GM23338 (cell line): ENCODE results near the gene SORCS2. TPM values are rescaled to one million over a fixed set of nuclear protein-coding genes. Genes with fewer than 3 reads are reported as not detected.

Experiments used
- ATAC-seq: fragments of 200-7000 bp; cut with Tn5 transposase; 3 replicates; pipeline ENCODE4 v1.9.1; 2020
- DNase-seq: peaks from one replicate; pipeline ENCODE4 v3.0.0-alpha.2; 2015; ENCODE audit warnings: low spot score
- H2AFZ ChIP-seq: fragments of 200-600 bp; sonication (generic); 2 replicates; pipeline ENCODE4 v1.8.0; 2016; ENCODE audit warnings: antibody characterized with exemption, mild to moderate bottlenecking, moderate library complexity
- H3F3A ChIP-seq: fragments of 200-600 bp; sonication (generic); replicated peaks from 2 replicates; pipeline ENCODE4 v1.8.0; 2017; ENCODE audit warnings: antibody characterized with exemption, mixed run types, low read depth
- H3K27ac ChIP-seq: fragments of 200-600 bp; sonication (generic); 2 replicates; pipeline ENCODE4 v1.6.1; 2016; ENCODE audit warnings: low read depth
- H3K27me3 ChIP-seq: fragments of 200-600 bp; sonication (generic); 2 replicates; pipeline ENCODE4 v1.8.0; 2016; ENCODE audit warnings: mild to moderate bottlenecking, mixed run types, moderate library complexity; ENCODE audit not compliant: insufficient read depth
- H3K36me3 ChIP-seq: fragments of 200-600 bp; sonication (generic); 2 replicates; pipeline ENCODE4 v1.8.0; 2016; ENCODE audit warnings: mild to moderate bottlenecking; ENCODE audit not compliant: insufficient read depth
- H3K4me1 ChIP-seq: fragments of 200-600 bp; sonication (generic); 2 replicates; pipeline ENCODE4 v1.8.0; 2016; ENCODE audit warnings: mild to moderate bottlenecking, moderate library complexity; ENCODE audit not compliant: insufficient read depth
- H3K4me2 ChIP-seq: fragments of 200-600 bp; sonication (generic); 2 replicates; pipeline ENCODE4 v1.7.1; 2017; ENCODE audit warnings: mixed run types
- H3K4me3 ChIP-seq: fragments of 200-600 bp; sonication (generic); 2 replicates; pipeline ENCODE4 v1.6.1; 2016; ENCODE audit warnings: mixed run types
- H3K79me2 ChIP-seq: fragments of 200-600 bp; sonication (generic); replicated peaks from 2 replicates; pipeline ENCODE4 v1.8.0; 2017; ENCODE audit warnings: mild to moderate bottlenecking; ENCODE audit not compliant: insufficient read depth
- H3K9me2 ChIP-seq: fragments of 200-600 bp; sonication (generic); 2 replicates; pipeline ENCODE4 v1.8.0; 2017; ENCODE audit not compliant: insufficient read depth
- H4K20me1 ChIP-seq: fragments of 200-600 bp; sonication (generic); replicated peaks from 2 replicates; pipeline ENCODE4 v1.8.0; 2017; ENCODE audit warnings: mild to moderate bottlenecking; ENCODE audit not compliant: insufficient read depth
- H3K27ac Mint-ChIP-seq: 2 replicates; pipeline ENCODE4 v1.8.0; 2020; ENCODE audit warnings: inconsistent platforms, mild to moderate bottlenecking, moderate library complexity, mixed read lengths
- H3K27me3 Mint-ChIP-seq: 3 replicates; pipeline ENCODE4 v1.8.0; 2022; ENCODE audit warnings: low read depth, mild to moderate bottlenecking, moderate library complexity, mixed read lengths, inconsistent platforms; ENCODE audit not compliant: insufficient read depth, poor library complexity
- H3K36me3 Mint-ChIP-seq: 3 replicates; pipeline ENCODE4 v1.8.0; 2021; ENCODE audit warnings: low read depth, mild to moderate bottlenecking, inconsistent platforms, moderate library complexity, mixed read lengths
- H3K4me1 Mint-ChIP-seq: 3 replicates; pipeline ENCODE4 v1.8.0; 2020; ENCODE audit warnings: mild to moderate bottlenecking, inconsistent platforms, mixed read lengths
- H3K4me3 Mint-ChIP-seq: 3 replicates; pipeline ENCODE4 v1.8.0; 2021; ENCODE audit warnings: moderate library complexity, mild to moderate bottlenecking, inconsistent platforms, mixed read lengths
- H3K9me3 Mint-ChIP-seq: 3 replicates; pipeline ENCODE4 v1.8.0; 2020; ENCODE audit warnings: moderate library complexity, mild to moderate bottlenecking, inconsistent platforms, mixed read lengths
- CREB1 ChIP-seq: fragments of 250-450 bp; sonication (Bioruptor Pico); IDR thresholded peaks from 2 replicates; pipeline ENCODE4 v1.5.0; 2020; ENCODE audit warnings: low read depth, mild to moderate bottlenecking, moderate library complexity
- ETS1 ChIP-seq: IDR thresholded peaks from 2 replicates; pipeline ENCODE4 v1.6.1; 2016; ENCODE audit warnings: antibody characterized with exemption
- EZH2 ChIP-seq: fragments of 200-600 bp; sonication (generic); IDR thresholded peaks from one replicate; pipeline ENCODE4 v1.8.0; 2017; ENCODE audit warnings: antibody characterized with exemption, mild to moderate bottlenecking, low read depth; ENCODE audit not compliant: unreplicated experiment
- EZH2phosphoT487 ChIP-seq: fragments of 200-600 bp; sonication (generic); IDR thresholded peaks from one replicate; pipeline ENCODE4 v1.8.1; 2018; ENCODE audit warnings: antibody characterized with exemption; ENCODE audit not compliant: unreplicated experiment
- JUNB ChIP-seq: IDR thresholded peaks from one replicate; pipeline ENCODE4 v1.6.1; 2016; ENCODE audit warnings: antibody characterized with exemption; ENCODE audit not compliant: unreplicated experiment
- NANOG ChIP-seq: IDR thresholded peaks from 2 replicates; pipeline ENCODE4 v1.6.1; 2016; ENCODE audit warnings: antibody characterized with exemption, borderline replicate concordance
- POLR2AphosphoS5 ChIP-seq: IDR thresholded peaks from 2 replicates; pipeline ENCODE4 v1.6.1; 2016; ENCODE audit warnings: antibody characterized with exemption, low read depth
- STAT1 ChIP-seq: IDR thresholded peaks from one replicate; pipeline ENCODE4 v1.6.1; 2016; ENCODE audit warnings: antibody characterized with exemption; ENCODE audit not compliant: unreplicated experiment
- ZNF114 ChIP-seq: fragments of 250-450 bp; sonication (Bioruptor Pico); IDR thresholded peaks from 2 replicates; pipeline ENCODE4 v1.5.0; 2020; ENCODE audit warnings: mild to moderate bottlenecking, moderate library complexity
- ZNF331 ChIP-seq: fragments of 250-450 bp; sonication (Bioruptor Pico); IDR thresholded peaks from 2 replicates; pipeline ENCODE4 v1.5.0; 2020; ENCODE audit warnings: low read depth, mild to moderate bottlenecking, moderate library complexity
- polyA plus RNA-seq: library from polyadenylated mRNA; unstranded; fragments of >200 nt; fragmentation: Nextera tagmentation; extraction: Ambion mirVana; gene quantifications from 2 replicates; pipeline ENCODE4 v1.2.1, GENCODE V29; 2016
- total RNA-seq: library from RNA; depleted of rRNA; stranded (reverse); fragments of >200 nt; shearing (Covaris generic); gene quantifications from 2 replicates; pipeline ENCODE4 v1.2.3, GENCODE V29; 2014
- TF ChIP-seq, protein P1 (sequence below): IDR thresholded peaks from one replicate; pipeline ENCODE4 v1.6.1; 2018; ENCODE audit warnings: antibody characterized with exemption; ENCODE audit not compliant: unreplicated experiment
- TF ChIP-seq, protein P2 (sequence below): fragments of 250-450 bp; sonication (Bioruptor Pico); IDR thresholded peaks from 2 replicates; pipeline ENCODE4 v1.5.0; 2020; ENCODE audit warnings: mild to moderate bottlenecking, moderate library complexity
- TF ChIP-seq, protein P3 (sequence below), 2 experiments: fragments of 200-600 bp in 1 of 2; sonication (generic) in 1 of 2; conservative IDR thresholded peaks; 2 replicates each; pipeline versions ENCODE4 v1.5.1 to v1.6.1; 2016 to 2017; ENCODE audit warnings: antibody characterized with exemption in 2 of 2, low read depth in 2 of 2, mild to moderate bottlenecking in 2 of 2, moderate library complexity in 1 of 2

The SORCS2 gene
- total and polyA plus RNA-seq, 2 experiments from 2014 or later = 0.47 to 2.4 TPM

- H3K27ac ChIP-seq = no peak overlapping the region
- TF ChIP-seq STAT1 (no peak), POLR2AphosphoS5 (no peak), CREB1 (CRISPR knock-in tag) (no peak), ETS1 (no peak), EZH2phosphoT487 (no peak), ZNF114 (CRISPR knock-in tag) (no peak), ZNF331 (CRISPR knock-in tag) (no peak), JUNB (no peak), NANOG (no peak), EZH2 (no peak)
- TF ChIP-seq, protein P1, sequence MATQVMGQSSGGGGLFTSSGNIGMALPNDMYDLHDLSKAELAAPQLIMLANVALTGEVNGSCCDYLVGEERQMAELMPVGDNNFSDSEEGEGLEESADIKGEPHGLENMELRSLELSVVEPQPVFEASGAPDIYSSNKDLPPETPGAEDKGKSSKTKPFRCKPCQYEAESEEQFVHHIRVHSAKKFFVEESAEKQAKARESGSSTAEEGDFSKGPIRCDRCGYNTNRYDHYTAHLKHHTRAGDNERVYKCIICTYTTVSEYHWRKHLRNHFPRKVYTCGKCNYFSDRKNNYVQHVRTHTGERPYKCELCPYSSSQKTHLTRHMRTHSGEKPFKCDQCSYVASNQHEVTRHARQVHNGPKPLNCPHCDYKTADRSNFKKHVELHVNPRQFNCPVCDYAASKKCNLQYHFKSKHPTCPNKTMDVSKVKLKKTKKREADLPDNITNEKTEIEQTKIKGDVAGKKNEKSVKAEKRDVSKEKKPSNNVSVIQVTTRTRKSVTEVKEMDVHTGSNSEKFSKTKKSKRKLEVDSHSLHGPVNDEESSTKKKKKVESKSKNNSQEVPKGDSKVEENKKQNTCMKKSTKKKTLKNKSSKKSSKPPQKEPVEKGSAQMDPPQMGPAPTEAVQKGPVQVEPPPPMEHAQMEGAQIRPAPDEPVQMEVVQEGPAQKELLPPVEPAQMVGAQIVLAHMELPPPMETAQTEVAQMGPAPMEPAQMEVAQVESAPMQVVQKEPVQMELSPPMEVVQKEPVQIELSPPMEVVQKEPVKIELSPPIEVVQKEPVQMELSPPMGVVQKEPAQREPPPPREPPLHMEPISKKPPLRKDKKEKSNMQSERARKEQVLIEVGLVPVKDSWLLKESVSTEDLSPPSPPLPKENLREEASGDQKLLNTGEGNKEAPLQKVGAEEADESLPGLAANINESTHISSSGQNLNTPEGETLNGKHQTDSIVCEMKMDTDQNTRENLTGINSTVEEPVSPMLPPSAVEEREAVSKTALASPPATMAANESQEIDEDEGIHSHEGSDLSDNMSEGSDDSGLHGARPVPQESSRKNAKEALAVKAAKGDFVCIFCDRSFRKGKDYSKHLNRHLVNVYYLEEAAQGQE = no peak
- TF ChIP-seq, protein P2, sequence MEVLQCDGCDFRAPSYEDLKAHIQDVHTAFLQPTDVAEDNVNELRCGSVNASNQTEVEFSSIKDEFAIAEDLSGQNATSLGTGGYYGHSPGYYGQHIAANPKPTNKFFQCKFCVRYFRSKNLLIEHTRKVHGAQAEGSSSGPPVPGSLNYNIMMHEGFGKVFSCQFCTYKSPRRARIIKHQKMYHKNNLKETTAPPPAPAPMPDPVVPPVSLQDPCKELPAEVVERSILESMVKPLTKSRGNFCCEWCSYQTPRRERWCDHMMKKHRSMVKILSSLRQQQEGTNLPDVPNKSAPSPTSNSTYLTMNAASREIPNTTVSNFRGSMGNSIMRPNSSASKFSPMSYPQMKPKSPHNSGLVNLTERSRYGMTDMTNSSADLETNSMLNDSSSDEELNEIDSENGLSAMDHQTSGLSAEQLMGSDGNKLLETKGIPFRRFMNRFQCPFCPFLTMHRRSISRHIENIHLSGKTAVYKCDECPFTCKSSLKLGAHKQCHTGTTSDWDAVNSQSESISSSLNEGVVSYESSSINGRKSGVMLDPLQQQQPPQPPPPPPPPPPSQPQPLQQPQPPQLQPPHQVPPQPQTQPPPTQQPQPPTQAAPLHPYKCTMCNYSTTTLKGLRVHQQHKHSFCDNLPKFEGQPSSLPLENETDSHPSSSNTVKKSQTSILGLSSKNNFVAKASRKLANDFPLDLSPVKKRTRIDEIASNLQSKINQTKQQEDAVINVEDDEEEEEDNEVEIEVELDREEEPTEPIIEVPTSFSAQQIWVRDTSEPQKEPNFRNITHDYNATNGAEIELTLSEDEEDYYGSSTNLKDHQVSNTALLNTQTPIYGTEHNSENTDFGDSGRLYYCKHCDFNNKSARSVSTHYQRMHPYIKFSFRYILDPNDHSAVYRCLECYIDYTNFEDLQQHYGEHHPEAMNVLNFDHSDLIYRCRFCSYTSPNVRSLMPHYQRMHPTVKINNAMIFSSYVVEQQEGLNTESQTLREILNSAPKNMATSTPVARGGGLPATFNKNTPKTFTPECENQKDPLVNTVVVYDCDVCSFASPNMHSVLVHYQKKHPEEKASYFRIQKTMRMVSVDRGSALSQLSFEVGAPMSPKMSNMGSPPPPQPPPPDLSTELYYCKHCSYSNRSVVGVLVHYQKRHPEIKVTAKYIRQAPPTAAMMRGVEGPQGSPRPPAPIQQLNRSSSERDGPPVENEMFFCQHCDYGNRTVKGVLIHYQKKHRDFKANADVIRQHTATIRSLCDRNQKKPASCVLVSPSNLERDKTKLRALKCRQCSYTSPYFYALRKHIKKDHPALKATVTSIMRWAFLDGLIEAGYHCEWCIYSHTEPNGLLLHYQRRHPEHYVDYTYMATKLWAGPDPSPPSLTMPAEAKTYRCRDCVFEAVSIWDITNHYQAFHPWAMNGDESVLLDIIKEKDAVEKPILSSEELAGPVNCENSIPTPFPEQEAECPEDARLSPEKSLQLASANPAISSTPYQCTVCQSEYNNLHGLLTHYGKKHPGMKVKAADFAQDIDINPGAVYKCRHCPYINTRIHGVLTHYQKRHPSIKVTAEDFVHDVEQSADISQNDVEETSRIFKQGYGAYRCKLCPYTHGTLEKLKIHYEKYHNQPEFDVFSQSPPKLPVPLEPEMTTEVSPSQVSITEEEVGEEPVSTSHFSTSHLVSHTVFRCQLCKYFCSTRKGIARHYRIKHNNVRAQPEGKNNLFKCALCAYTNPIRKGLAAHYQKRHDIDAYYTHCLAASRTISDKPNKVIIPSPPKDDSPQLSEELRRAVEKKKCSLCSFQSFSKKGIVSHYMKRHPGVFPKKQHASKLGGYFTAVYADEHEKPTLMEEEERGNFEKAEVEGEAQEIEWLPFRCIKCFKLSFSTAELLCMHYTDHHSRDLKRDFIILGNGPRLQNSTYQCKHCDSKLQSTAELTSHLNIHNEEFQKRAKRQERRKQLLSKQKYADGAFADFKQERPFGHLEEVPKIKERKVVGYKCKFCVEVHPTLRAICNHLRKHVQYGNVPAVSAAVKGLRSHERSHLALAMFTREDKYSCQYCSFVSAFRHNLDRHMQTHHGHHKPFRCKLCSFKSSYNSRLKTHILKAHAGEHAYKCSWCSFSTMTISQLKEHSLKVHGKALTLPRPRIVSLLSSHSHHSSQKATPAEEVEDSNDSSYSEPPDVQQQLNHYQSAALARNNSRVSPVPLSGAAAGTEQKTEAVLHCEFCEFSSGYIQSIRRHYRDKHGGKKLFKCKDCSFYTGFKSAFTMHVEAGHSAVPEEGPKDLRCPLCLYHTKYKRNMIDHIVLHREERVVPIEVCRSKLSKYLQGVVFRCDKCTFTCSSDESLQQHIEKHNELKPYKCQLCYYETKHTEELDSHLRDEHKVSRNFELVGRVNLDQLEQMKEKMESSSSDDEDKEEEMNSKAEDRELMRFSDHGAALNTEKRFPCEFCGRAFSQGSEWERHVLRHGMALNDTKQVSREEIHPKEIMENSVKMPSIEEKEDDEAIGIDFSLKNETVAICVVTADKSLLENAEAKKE (CRISPR knock-in tag) = no peak
- TF ChIP-seq, protein P3, sequence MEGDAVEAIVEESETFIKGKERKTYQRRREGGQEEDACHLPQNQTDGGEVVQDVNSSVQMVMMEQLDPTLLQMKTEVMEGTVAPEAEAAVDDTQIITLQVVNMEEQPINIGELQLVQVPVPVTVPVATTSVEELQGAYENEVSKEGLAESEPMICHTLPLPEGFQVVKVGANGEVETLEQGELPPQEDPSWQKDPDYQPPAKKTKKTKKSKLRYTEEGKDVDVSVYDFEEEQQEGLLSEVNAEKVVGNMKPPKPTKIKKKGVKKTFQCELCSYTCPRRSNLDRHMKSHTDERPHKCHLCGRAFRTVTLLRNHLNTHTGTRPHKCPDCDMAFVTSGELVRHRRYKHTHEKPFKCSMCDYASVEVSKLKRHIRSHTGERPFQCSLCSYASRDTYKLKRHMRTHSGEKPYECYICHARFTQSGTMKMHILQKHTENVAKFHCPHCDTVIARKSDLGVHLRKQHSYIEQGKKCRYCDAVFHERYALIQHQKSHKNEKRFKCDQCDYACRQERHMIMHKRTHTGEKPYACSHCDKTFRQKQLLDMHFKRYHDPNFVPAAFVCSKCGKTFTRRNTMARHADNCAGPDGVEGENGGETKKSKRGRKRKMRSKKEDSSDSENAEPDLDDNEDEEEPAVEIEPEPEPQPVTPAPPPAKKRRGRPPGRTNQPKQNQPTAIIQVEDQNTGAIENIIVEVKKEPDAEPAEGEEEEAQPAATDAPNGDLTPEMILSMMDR (conservative IDR thresholded peaks at IDR 0.05; ENCODE audit: low read depth in 2 of 2) = no peak
- no peak overlapping the region for H3K4me3 Mint-ChIP-seq
- no peaks in the 10 kb centered on the region; the same call in 2 of the 3 replicates for H3K36me3 Mint-ChIP-seq
- no peak overlapping the region for H3K4me2 ChIP-seq
- H3K4me3 ChIP-seq = no peak overlapping the region
- H3K27me3 Mint-ChIP-seq = no peaks in the 10 kb centered on the region
- peaks cover 5% of the 10 kb centered on the region; the same call in 2 of the 3 replicates for H3K9me3 Mint-ChIP-seq
- no peaks in the 10 kb centered on the region for H4K20me1 ChIP-seq
- H3K79me2 ChIP-seq = no peaks in the 10 kb centered on the region
- no peaks in the 10 kb centered on the region for H3K9me2 ChIP-seq
- DNase-seq = no peak
- H3K27ac Mint-ChIP-seq = no peak overlapping the region
- no peaks in the 10 kb centered on the region; the same call in none of the 3 replicates for H3K4me1 Mint-ChIP-seq
- no peaks in the 10 kb centered on the region for H3K27me3 ChIP-seq
- H3F3A ChIP-seq = no peaks in the 10 kb centered on the region
- no peaks in the 10 kb centered on the region for H3K36me3 ChIP-seq
- no peak for ATAC-seq
- H3K4me1 ChIP-seq = no peaks in the 10 kb centered on the region
- H2AFZ ChIP-seq = no peak overlapping the region
Measured at GRCh38 chr4:7261087-7261486, 68.7 kb downstream of the SORCS2 start.
